ENCODE results near the gene PTPRT. TPM values are rescaled to one million over a fixed set of nuclear protein-coding genes. Genes with fewer than 3 reads are reported as not detected.
"Not testable (repeated sequence)": the region's sequence is repeated elsewhere in the genome, so short reads cannot be mapped to it uniquely, and the experiment has no call there.

The PTPRT gene
- total and polyA plus RNA-seq, 4 donors, result 10.7 to 46.1 (median 32.0) TPM

- H3K27me3 ChIP-seq (ENCODE audit: control insufficient read depth, insufficient read depth, low read length), result no peaks in the 10 kb centered on the region
- H3K36me3 ChIP-seq (ENCODE audit: control insufficient read depth, insufficient read depth, low read length), result no peaks in the 10 kb centered on the region
- no peak overlapping the region for H3K27ac ChIP-seq (ENCODE audit: low read depth, low read length)
- H3K9me3 ChIP-seq (ENCODE audit: control insufficient read depth, insufficient read depth, low read length), result no peaks in the 10 kb centered on the region
- peaks cover 5% of the 10 kb centered on the region for H3K4me1 ChIP-seq (ENCODE audit: control insufficient read depth, insufficient read depth, low read length)
- DNase-seq (ENCODE audit: low read depth in 4 of 6, low spot score in 6 of 6), result peak in 5 of 6 donors; percentile 6 to 93 (median 39)
- no peak overlapping the region for H3K4me3 ChIP-seq (ENCODE audit: low read depth, low read length)
- 52% methylated on average over 9 of the region's 14 CpGs for WGBS (ENCODE audit: insufficient coverage)
Observed at GRCh38 chr20:42218621-42219374, 970.9 kb downstream of the PTPRT start.

DNA sequence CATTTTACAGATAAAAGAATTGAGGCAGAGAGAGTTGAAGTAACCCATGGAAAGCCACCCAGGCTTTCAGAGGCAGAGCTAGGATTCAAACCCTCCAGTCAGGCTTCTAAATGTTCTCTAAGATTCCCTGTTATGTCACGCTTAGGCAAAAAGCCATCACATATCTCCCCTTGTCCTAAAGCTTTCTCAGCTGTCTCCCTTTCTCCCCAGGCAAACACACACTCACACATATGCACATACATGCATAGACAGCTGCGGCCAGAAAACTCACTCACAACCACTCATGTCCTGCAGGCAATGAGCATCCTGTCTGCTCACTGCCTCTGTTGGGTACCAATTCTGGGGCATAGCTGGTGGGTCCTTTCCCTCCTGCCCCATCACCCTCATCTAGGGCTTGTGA is 975.6 kb downstream of the PTPRT start:
- WGBS (ENCODE audit: insufficient coverage), result 83% methylated on average over 2 of the region's 2 CpGs
- no peak for DNase-seq (ENCODE audit: low read depth in 4 of 6, low spot score in 6 of 6)

DNA sequence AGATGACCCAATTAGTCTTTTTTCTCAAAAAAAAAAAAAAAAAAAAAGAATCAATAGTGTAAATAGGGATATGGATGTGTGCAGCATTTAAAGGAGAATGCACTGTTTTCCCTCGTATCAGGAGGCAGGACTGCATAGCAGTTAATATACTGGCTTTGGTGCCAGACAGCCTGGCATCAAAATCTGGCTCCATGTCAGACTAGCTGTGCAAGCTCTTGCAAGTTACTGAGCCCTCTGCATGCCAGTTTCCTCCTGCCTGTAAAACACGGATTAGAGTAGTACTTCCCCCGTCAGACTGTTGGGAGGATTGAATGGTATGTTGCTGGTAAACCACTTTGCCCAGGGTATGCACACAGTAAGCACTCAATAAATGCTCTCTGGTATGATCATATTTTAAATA is 977.3 kb downstream of the PTPRT start:
- Histone ChIP-seq H3K4me1 (ENCODE audit: control insufficient read depth, insufficient read depth, low read length) (no peaks in the 10 kb centered on the region), H3K27ac (ENCODE audit: low read depth, low read length) (no peak overlapping the region), H3K36me3 (ENCODE audit: control insufficient read depth, insufficient read depth, low read length) (no peaks in the 10 kb centered on the region), H3K9me3 (ENCODE audit: control insufficient read depth, insufficient read depth, low read length) (no peaks in the 10 kb centered on the region), H3K27me3 (ENCODE audit: control insufficient read depth, insufficient read depth, low read length) (no peaks in the 10 kb centered on the region), H3K4me3 (ENCODE audit: low read depth, low read length) (no peak overlapping the region)
- peak in 3 of 6 donors; percentile 26 to 91 (median 60) for DNase-seq (ENCODE audit: low read depth in 4 of 6, low spot score in 6 of 6)
- 57% methylated on average over 1 of the region's 3 CpGs for WGBS (ENCODE audit: insufficient coverage)

More for the DNA sequence above, 975.6 kb downstream of the PTPRT start:
- no peak overlapping the region for H3K27ac ChIP-seq (ENCODE audit: low read depth, low read length)
- H3K36me3 ChIP-seq (ENCODE audit: control insufficient read depth, insufficient read depth, low read length), result no peaks in the 10 kb centered on the region
- H3K4me3 ChIP-seq (ENCODE audit: low read depth, low read length), result no peak overlapping the region
- H3K27me3 ChIP-seq (ENCODE audit: control insufficient read depth, insufficient read depth, low read length), result no peaks in the 10 kb centered on the region
- H3K9me3 ChIP-seq (ENCODE audit: control insufficient read depth, insufficient read depth, low read length), result no peaks in the 10 kb centered on the region
- peaks cover 5% of the 10 kb centered on the region for H3K4me1 ChIP-seq (ENCODE audit: control insufficient read depth, insufficient read depth, low read length)

DNA sequence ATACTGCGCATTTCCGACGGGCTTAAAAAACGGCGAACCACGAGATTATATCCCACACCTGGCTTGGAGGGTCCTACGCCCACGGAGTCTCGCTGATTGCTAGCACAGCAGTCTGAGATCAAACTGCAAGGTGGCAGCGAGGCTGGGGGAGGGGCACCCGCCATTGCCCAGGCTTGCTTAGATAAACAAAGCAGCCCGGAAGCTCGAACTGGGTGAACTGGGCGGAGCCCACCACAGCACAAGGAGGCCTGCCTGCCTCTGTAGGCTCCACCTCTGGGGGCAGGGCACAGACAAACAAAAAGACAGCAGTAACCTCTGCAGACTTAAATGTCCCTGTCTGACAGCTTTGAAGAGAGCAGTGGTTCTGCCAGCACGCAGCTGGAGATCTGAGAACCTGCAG is 983.1 kb downstream of the PTPRT start:
- not testable (repeated sequence) for H3K27me3 ChIP-seq (ENCODE audit: control insufficient read depth, insufficient read depth, low read length); H3K4me3 ChIP-seq (ENCODE audit: low read depth, low read length); H3K36me3 ChIP-seq (ENCODE audit: control insufficient read depth, insufficient read depth, low read length); H3K4me1 ChIP-seq (ENCODE audit: control insufficient read depth, insufficient read depth, low read length); H3K9me3 ChIP-seq (ENCODE audit: control insufficient read depth, insufficient read depth, low read length); DNase-seq (ENCODE audit: low read depth in 4 of 6, low spot score in 6 of 6); H3K27ac ChIP-seq (ENCODE audit: low read depth, low read length)
- 76% methylated on average over 13 of the region's 15 CpGs for WGBS (ENCODE audit: insufficient coverage)

GRCh38 chr20:42204109-42204660 is 985.5 kb downstream of the PTPRT start:
- Histone ChIP-seq H3K36me3 (ENCODE audit: control insufficient read depth, insufficient read depth, low read length) (no peaks in the 10 kb centered on the region), H3K9me3 (ENCODE audit: control insufficient read depth, insufficient read depth, low read length) (no peaks in the 10 kb centered on the region), H3K4me1 (ENCODE audit: control insufficient read depth, insufficient read depth, low read length) (no peaks in the 10 kb centered on the region), H3K27me3 (ENCODE audit: control insufficient read depth, insufficient read depth, low read length) (no peaks in the 10 kb centered on the region), H3K4me3 (ENCODE audit: low read depth, low read length) (no peak overlapping the region), H3K27ac (ENCODE audit: low read depth, low read length) (no peak overlapping the region)
- 84% methylated on average over 6 of the region's 9 CpGs for WGBS (ENCODE audit: insufficient coverage)
- DNase-seq (ENCODE audit: low read depth in 4 of 6, low spot score in 6 of 6), result peak in 5 of 6 donors; percentile 26 to 91 (median 50)

- H3K36me3 ChIP-seq (ENCODE audit: control insufficient read depth, insufficient read depth, low read length), result peaks cover 3% of the 10 kb centered on the region
- DNase-seq (ENCODE audit: low read depth in 4 of 6, low spot score in 6 of 6), result no peak
- no peaks in the 10 kb centered on the region for H3K9me3 ChIP-seq (ENCODE audit: control insufficient read depth, insufficient read depth, low read length)
- H3K27ac ChIP-seq (ENCODE audit: low read depth, low read length), result no peak overlapping the region
- H3K4me1 ChIP-seq (ENCODE audit: control insufficient read depth, insufficient read depth, low read length), result no peaks in the 10 kb centered on the region
- no peak overlapping the region for H3K4me3 ChIP-seq (ENCODE audit: low read depth, low read length)
- H3K27me3 ChIP-seq (ENCODE audit: control insufficient read depth, insufficient read depth, low read length), result no peaks in the 10 kb centered on the region
Observed at GRCh38 chr20:42197599-42197998, 992.1 kb downstream of the PTPRT start.

GRCh38 chr20:42193119-42193518 is 996.6 kb downstream of the PTPRT start:
- no peaks in the 10 kb centered on the region for H3K4me1 ChIP-seq (ENCODE audit: control insufficient read depth, insufficient read depth, low read length)
- 100% methylated on average over 1 of the region's 2 CpGs for whole genome bisulfite sequencing (ENCODE audit: insufficient coverage)
- no peak overlapping the region for H3K4me3 ChIP-seq (ENCODE audit: low read depth, low read length)
- H3K27me3 ChIP-seq (ENCODE audit: control insufficient read depth, insufficient read depth, low read length), result no peaks in the 10 kb centered on the region
- no peaks in the 10 kb centered on the region for H3K9me3 ChIP-seq (ENCODE audit: control insufficient read depth, insufficient read depth, low read length)
- no peaks in the 10 kb centered on the region for H3K36me3 ChIP-seq (ENCODE audit: control insufficient read depth, insufficient read depth, low read length)
- DNase-seq (ENCODE audit: low read depth in 4 of 6, low spot score in 6 of 6), result no peak
- H3K27ac ChIP-seq (ENCODE audit: low read depth, low read length), result no peak overlapping the region

- no peak overlapping the region for H3K4me3 ChIP-seq (ENCODE audit: low read depth, low read length)
- H3K4me1 ChIP-seq (ENCODE audit: control insufficient read depth, insufficient read depth, low read length), result no peaks in the 10 kb centered on the region
- no peak overlapping the region for H3K27ac ChIP-seq (ENCODE audit: low read depth, low read length)
Observed at GRCh38 chr20:42192321-42192720, 997.4 kb downstream of the PTPRT start.

GRCh38 chr20:42191140-42191860 is 998.4 kb downstream of the PTPRT start:
- H3K27ac ChIP-seq (ENCODE audit: low read depth, low read length), result no peak overlapping the region
- H3K4me1 ChIP-seq (ENCODE audit: control insufficient read depth, insufficient read depth, low read length), result no peaks in the 10 kb centered on the region
- no peaks in the 10 kb centered on the region for H3K27me3 ChIP-seq (ENCODE audit: control insufficient read depth, insufficient read depth, low read length)
- no peaks in the 10 kb centered on the region for H3K9me3 ChIP-seq (ENCODE audit: control insufficient read depth, insufficient read depth, low read length)
- H3K4me3 ChIP-seq (ENCODE audit: low read depth, low read length), result no peak overlapping the region
- no peaks in the 10 kb centered on the region for H3K36me3 ChIP-seq (ENCODE audit: control insufficient read depth, insufficient read depth, low read length)
- 75% methylated on average over 4 of the region's 4 CpGs for WGBS (ENCODE audit: insufficient coverage)
- no peak for DNase-seq (ENCODE audit: low read depth in 4 of 6, low spot score in 6 of 6)

More at GRCh38 chr20:42192321-42192720, 997.4 kb downstream of the PTPRT start:
- no peaks in the 10 kb centered on the region for H3K36me3 ChIP-seq (ENCODE audit: control insufficient read depth, insufficient read depth, low read length)
- WGBS (ENCODE audit: insufficient coverage), result no CpG with 5 or more reads among the region's 2 CpGs
- H3K27me3 ChIP-seq (ENCODE audit: control insufficient read depth, insufficient read depth, low read length), result no peaks in the 10 kb centered on the region
- no peak for DNase-seq (ENCODE audit: low read depth in 4 of 6, low spot score in 6 of 6)
- H3K9me3 ChIP-seq (ENCODE audit: control insufficient read depth, insufficient read depth, low read length), result no peaks in the 10 kb centered on the region

All from spinal cord (tissue), 10 donors.